Medulla oblongata (tissue), 1 donor: ENCODE measurements around the gene CTTN.
"Not testable (repeated sequence)": the region's sequence is repeated elsewhere in the genome, so short reads cannot be mapped to it uniquely, and the experiment has no call there.

Source experiments
- DNase-seq: peaks from one replicate; pipeline ENCODE4 v3.0.0-alpha.2; 2015; ENCODE audit errors: extremely low spot score

Gene CTTN

DNA sequence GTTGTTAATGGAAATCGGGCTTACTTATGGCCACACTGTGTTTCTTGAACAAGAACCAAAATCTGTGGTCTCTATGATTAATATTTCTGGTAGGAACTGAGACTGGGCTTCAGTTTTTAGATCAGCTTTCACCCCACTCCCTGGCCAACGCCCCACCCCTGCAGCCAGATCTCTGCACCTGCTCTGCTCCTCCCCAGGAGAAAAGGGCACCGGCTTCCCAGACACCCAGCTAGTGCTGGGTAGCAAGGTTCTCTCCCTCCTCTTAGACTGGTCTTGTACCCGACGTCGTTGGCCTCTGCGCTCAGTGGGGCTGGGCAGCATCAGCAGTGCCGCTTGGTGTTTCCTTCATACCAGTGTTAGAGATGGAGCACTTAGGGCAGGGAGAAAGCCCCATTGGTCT, 17.0 kb upstream of the CTTN start:
- DNase-seq = no peak

DNA sequence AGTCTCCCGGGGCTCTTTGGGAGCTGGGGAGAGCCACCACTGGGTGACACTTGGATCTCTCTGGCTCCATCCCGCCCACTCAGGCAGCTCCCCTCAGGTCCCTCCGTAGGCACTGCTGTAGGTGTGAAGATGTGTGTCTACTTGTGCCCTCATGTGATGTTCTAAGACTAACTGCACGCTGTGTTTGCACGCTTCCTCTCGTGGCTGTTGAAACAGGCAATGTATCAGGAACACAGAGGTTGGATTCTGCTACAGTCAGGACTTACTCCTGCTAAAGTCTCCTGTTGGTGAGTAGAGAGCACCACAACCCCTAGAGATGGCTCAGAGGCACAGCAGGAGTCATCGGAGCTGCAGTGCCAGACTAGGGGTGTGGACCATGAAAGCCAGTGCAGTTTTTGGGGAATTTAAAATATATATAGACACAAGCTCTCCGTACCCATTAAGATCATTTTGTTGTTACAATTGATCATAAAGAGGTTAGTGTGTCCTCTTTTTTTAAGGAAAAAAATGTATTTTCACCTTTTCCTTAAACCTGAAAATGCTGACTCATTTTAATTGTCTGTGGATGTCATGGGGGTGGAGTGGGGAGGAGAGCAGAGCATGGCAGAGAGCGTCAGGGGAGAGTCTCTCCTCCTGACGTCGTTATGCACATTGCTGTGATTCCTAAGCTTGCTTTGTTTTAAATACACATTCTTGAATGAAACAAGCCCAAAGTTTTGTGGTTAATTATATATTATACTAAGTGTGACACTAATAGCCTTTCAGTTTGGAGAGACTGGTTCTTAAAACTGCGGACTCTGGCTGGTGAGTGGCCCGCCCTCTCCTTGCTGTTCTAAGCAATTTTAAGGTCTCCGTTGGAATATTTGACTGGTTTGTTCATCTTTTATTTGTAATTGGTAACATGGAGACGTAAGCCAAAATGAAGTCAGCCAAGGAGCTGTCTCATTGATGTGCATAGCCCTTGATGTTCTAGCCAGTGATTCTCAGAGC, 16.2 kb upstream of the CTTN start:
- DNase-seq = no peak

DNA sequence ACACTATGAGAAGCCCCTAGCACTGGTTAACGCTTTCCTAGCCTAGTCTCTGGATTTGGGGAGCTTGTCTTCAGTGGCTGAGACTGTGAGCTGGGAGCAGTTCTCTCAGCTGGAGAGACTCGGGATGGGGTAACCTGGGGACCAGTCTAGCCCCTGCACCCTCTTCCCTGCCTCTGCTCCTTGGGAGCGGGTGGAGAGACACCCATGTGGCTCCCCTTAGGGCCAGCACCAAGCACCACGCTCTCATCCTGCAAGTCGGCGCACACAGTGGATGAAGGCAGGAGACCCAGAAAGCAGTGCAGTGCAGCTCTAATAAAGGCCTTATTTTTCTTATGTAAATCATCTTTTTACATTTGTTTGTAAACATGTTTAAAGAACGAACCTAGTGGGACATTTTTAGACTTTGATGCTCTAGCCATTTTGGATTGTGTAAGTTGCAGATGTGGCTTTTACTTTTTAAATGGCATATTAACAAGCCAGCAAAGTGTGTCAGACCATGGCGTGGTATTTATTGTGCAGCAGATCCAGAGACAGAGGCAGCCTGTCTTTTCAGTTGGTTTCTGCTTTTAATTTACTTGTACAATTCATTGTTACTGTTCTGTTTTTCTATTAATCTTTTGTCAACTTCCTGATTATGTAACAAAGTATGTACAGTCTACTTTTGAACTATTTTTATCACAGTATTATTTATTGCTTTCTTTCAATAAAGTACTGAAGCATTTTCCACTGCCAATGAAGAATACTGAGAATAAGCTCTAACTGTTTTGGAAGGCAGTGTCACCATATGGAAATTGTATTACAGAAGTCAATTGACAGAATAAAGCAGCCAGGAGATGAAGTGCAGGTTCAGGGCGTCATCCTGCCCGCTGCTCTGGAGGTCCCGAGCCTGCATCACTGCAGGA, 14.4 kb upstream of the CTTN start:
- no peak for DNase-seq

DNA sequence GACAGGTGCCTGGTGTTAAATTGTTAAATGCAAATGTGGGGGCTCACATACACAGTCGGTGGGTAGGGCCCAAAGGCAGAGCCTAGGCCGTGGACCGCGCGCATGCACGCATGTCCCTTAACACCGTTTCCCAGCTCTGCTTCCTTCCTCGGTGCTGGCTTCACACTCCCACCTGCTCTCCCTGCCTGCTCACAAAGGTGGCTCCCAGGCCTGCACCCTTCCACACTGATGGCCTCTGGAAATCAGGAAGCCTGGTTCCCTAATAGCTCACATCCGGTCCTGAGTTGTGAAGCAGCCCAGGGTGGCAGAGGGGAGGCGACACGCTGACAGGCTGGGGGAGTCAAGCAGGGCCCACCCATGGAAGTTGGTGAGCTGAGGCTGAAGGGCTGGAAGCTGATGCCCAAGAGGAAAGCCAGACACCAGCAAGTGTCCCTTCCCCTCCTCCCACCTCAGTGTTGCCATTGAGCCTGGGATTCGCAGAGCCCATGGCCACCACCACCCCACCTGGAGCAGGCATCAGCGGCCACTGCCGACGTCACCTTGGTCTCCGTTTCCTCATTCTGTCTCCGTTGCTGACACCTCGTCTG, 13.7 kb upstream of the CTTN start:
- DNase-seq = no peak

DNA sequence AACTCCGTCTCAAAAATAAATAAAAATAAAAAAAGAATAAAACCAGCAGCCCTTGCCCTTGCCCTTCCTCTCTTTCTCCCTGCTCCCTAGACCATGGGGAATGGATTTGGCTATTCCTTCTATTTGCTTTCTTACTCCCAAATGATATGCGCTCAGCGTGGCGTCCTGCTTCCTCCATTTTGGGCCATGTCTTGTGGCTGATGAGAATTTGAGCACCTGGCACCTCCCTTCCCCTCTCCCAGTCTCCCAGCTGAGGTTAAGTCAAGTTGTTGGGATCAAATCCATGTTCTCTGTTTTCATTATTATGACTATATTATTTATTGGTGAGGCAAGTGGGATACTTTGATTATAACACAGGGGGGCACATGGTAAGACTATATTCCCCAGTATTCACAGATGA, 10.8 kb upstream of the CTTN start:
- DNase-seq = no peak

DNA sequence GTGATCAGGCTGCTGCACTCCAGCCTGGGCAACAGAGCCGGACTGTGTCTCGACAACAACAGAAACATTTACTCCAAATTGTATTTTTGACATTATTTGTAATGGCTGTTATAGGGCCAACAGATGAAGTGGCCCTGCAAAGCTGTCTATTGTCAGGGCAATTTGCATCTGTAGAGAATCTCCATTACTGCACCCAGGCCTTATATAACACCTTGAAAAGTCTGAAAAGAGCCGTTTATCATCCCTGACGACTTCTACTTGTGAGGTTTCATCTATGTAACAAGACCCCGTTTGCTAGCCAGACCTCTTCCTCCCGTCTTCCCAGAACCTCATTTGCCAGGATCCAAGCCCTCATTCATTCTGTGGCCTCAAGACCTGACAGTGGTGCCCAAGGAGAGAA, 9.1 kb upstream of the CTTN start:
- no peak for DNase-seq

DNA sequence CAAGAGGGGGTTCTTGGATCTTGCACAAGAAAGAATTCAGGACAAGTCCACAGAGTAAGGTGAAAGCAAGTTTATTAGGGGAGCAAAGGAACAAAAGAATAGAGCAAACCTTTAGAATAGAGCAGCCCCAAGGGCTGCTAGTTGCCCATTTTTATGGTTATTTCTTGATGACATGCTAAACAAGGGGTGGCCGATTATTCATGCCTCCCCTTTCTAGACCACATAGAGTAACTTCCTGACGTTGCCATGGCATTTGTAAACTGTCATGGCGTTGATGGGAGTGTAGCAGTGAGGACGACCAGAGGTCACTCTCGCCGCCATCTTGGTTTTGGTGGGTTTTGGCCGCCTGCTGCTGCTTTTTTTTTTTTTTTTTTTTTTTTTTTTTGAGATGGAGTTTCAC, 7.4 kb upstream of the CTTN start:
- DNase-seq = not testable (repeated sequence)

DNA sequence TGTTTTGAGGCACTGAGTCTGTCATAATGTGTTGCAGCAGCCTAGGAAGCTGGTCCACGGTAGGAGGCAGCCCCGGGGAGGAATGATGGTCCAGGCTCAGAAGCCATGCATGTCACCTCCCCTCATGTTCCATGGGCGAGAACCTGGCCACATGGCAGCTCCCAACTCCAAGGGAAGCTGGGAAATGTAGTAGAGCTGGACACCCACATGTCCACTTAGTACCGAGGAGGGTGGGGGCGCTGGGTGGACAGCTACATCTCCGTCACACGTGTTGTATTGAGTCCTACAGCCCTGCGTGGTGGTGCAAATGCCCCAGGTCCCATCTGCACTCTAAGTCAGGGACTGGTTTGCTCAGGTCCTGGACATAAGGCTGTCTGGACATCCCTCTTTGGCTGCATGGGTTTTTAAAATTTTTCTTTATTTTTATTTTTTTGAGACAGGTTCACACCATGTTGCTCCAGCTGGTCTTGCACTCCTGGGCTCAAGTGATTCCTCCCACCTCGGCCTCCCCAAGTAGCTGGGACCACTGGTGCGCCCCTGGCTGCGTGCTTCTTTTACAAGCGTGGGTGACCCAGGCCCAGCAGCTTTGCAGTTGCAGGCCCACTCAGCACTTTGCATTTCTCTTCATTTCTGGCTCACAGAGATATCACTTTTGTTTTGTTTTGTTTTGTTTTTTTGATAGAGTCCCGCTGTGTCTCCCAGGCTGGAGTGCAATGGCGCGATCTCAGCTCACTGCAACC, 3.9 kb upstream of the CTTN start:
- no peak for DNase-seq

DNA sequence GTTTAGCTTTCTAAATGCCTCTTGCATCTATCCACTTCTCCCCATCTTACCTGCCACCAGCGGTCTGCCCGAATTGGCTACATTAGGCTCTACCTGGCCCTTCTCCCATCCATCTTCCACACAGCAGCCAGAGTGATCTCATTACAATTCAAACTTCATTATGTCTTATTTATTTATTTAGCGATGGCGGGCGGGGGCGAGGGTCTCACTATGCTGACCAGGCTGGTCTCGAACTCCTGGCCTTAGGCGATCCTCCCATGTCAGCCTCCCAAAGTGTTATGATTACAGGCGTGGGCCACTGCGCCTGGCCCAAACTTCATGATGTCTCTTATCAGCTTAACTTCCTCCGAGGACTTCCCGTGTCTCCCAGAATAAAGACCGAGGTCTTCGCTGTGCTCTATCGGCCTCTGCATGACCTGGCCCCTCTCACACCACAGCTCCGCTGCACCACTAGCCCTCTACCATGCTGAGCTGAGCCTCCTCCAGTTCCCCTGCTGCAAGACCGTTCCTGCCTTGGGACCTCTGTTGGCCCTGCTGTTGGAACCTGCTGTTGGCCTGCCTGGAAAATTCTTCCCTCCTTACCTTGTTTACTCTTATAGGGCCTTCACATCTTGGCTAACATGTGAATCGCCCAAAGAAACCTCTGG, 870 bp upstream of the CTTN start:
- no peak for DNase-seq

DNA sequence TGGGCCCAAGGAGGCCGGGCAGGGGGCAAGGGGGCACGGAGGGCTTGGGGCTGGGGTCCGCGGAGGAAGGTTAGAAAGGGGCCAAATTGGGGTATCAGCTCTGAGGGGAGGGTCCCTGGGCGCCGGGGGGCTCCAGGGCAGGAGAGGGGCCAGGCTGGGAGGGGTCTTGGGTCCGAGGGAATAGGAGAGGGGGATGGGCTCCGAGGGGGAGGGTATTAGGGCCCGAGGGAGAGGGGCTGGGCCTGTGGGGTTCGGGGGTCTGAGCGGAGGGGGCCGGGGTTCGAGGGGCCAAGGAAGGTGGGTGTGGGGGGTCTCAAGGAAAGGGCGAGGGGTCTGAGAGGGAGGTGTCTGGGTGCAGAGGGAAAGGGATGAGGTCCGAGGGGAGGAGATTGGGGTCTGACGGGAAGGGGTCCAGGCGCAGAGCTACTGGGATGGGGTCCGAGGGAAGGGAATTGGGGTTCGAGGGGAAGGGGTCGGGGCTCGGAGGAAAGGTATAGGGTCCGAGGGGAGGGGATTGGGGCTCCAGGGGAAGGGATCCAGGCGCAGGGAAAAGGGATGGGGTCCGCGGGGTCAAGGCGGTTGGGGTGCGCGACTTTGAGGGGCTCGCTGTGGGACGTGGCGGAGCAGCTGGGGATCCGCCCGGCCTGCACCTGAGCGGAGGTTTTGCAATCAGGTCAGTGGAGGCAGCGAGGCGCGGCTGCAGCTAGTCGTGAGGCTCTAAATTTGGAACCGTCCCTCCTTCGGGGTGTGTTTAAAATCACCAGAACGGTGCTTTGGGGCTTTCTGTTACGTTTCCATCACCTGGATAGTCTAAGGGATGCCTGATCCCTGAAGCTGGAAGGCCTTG, 728 bp downstream of the CTTN start:
- no peak for DNase-seq

DNA sequence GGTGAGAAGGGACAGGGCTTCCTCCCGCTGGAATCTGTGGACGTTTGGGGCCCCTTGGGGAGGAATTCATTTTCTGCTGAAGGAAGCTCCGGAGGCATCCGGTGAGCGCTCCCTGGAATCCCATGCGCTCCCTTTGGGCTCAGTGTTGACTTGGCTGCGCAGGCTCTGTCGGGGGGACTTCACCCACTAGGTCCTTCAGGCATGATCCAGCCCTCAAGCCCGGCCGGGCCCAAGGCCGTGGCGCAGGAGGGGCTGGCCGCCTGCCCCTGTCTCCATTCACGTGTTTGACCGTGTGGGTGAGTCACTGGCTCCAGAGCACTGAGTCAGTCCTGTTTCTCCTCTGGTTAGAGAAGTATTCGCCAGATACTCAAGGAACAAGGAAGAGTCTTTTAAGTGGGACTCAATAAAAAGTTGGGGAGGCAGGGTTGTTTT, 1.4 kb downstream of the CTTN start:
- DNase-seq = peak; percentile 75

DNA sequence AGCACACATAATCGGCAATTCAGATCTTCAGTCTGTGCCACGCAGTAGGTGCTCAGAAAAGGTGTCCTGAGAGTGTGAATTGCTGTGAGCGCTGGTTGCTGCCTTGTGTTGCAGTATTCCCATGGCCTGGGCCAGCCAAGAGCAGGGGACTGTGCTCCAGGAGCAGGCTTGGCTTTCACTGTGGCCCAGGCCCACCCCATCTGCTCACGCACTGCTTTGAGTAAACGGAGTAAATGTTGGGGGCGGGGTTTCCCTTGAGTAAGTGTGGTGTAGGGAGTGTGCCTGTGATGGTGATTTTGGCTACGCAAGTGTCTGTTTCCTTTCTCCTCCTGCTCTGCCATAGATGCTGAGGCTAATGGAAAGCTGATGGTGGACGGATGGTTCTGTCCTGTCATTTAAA, 2.3 kb downstream of the CTTN start:
- DNase-seq = no peak

DNA sequence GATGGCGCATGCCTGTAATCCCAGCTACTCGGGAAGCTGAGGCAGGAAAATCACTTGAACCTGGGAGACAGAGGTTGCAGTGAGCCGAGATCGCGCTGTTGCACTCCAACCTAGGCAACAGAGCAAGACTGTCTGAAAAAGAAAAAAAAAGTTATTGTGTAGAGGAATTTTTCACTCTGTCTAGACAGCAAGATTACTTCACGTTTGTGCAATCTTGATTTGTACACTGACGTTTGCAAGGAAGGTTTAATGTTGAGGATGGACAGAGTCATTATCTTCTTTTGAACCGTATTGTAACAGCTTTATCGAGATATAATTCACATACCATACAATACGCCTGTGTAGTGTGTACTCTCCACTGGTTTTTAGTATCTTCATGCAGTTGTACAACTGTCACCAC, 3.7 kb downstream of the CTTN start:
- DNase-seq = no peak

DNA sequence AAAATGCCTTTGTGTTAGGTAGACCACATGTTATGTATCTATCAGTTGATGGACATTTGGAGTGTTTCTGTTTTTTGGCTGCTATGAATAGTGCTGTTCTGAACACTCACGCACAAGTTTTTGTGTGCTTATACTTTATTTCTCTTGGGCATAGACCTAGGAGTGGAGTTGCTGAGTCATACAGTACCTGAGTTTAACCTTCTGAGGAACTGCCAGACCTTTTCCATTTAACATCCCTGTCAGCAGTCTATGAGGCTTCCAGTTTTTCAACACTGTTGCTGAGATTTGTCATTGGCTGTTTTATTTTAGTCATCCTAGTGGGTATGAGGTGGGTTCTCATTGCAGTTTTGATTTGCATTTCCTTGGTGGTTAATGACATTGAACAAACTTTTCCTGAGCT, 4.4 kb downstream of the CTTN start:
- DNase-seq = no peak

DNA sequence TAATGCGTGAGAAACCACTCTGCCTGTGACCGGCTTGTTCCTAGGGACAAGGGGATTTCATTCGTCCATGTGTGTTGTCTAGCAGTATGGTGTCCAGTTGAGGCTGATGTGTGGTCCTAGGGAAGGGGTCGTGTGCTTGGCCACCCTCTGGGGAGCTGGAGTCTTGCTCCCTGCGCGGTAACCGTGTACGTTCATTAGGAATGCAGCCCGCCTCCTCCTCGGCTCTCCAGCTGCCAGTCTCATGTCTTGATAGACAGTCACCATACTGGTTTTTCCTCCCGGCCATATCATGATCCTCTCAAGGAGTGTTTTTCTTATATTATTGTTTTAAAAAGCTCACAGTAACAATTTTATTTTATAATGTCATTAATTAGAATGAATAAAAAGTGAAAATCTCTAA, 5.9 kb downstream of the CTTN start:
- DNase-seq = no peak

DNA sequence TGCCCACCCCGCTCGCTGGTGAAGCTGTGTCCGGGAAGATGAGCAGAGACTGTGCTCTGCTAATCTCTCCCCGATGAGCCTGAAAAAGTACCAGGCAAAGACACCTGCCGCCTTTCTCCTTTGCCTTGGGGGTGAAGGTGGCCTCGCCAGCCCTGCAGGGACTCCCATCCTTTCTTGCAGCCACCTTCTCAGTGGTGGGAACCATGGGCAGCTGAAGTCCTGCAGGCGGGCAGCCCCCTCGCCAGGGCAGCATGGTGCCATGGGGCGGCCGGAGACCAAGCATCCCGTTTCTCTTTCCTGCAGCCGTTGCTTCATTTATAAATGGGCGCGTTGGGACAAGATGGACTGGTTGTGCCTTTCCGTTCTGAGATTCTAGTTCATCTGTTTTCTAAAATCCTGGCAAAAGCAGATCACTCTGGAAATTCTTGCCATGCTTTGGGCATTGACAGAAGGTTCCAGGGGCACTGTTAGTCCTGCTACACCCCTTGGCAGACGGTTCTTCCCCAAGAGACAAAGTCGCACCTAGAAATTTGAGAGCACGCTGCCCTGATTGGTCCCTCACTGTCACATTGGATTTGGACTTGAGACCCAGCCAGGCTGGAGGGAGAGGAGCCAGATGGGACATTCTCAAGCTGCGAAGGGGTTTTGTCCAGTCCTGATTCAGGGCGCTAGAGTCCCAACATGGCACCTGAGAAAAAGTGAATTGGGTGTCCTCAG, 7.5 kb downstream of the CTTN start:
- DNase-seq = peak; percentile 54

DNA sequence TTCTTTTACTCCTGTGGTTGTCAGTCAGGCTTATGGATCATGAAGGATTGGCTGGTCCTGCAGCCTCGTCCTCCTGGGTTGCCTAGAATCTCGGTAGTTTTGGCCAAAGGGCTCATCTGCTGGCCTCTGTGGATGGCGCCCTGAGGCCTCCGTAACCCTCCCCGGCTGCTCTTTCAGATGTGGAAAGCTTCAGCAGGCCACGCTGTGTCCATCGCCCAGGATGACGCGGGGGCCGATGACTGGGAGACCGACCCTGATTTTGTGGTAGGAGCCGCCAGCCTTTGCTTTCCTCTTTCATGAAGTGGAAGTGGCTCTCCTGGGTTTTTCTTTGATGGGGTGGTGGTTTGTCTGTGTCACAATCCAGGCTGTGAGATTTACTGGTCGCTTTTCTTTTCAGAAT, 8.8 kb downstream of the CTTN start:
- no peak for DNase-seq

DNA sequence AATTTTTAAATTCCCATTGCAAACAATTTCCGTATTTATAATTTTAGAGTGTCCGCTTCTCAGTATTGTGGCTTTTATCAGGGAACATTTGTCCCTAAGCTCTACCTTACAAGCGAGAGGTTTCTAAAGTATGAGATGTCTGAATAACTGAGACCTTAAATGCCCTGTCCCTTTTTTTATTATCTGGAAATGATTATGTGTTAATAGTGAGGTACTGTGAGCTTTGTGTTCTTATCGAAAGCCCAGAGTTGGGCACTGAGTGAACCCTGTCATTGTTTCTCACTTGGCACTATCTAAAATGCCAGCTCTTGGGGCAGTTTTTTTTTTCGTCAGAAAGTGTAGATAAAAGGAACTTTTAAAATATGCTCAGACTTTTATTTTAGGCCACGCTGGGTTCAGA, 9.5 kb downstream of the CTTN start:
- DNase-seq = no peak

DNA sequence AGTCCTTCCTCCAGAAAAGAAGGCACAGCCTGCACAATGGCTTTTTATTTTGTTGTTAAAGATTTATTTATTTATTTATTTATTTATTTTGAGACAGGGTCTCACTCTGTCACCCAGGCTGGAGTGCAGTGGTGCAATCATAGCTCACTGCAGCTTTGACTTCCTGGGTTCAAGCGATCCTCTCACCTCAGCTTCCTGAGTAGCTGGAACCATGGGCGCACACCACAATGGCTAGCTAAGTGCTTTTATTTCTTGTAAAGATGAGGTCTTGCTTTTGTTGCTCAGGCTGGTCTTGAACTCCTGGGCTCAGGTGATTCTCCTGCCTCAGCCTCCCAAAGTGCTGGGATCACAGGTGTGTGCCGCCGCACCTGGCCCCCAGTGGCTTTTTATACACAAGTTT, 10.0 kb downstream of the CTTN start:
- DNase-seq = not testable (repeated sequence)
